ENCODE results near the gene FAHD2A. TPM values are rescaled to one million over a fixed set of nuclear protein-coding genes. Genes with fewer than 3 reads are reported as not detected.
"Not testable (repeated sequence)": the region's sequence is repeated elsewhere in the genome, so short reads cannot be mapped to it uniquely, and the experiment has no call there.

Gene FAHD2A
- polyA plus RNA-seq, 1 donor (not counting 4 experiments of a cell fraction or from before 2014, with no cell fraction given), result 27.2 TPM

DNA sequence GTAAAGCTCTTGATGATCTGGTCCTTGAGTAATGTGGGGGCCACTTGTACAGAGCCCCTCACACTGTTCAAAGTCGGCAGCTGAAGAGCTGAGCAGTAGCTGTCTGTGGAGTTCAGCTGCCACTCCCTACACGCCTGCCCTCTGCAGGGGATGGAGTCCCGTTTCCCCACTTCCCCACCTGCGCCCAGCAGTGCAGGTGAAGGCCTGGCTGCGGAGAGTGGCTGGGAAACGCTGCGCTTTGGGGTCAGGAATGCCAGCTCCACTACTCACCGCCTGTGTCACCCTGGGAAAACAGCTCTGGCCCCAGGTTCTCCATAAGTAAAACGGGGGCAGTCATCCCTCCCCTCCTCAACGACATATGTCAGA is 521 bp upstream of the FAHD2A start:
- not testable (repeated sequence) for FAIRE-seq

DNA sequence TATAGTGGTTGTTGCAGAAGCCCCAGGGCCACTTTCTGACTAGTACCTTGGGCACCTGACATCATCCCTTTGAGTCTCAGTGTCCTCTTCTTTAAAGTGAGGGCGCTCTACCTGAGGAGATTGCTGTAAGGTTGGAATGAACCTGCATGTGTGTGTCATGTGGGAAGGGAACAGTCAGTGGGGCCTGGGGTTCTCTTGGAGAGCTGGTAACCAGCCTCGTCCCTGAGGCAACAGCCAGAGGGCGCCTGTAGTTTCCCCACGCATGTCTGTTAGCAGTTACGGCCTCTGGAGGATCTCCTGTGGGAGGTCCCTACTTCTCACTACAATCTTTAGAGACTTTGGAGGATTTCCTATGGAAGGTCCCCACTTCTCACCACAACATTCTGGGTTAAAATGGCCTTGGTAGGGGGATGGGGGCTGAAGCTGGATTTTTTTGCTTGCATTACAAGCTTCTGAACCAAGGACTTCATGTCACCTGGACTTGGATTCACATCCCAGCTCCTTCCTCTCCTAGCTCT is 755 bp downstream of the FAHD2A start:
- FAIRE-seq; DNase-seq (ENCODE audit: low read depth, low spot score); H3K36me3 ChIP-seq (ENCODE audit: control insufficient read depth in 2 of 2, extremely low read depth in 1 of 2, insufficient read depth in 2 of 2, low read length in 2 of 2); H4K20me1 ChIP-seq (ENCODE audit: control insufficient read depth, extremely low read depth, insufficient read depth, low read length); dilution Hi-C loops (cut with MboI; ENCODE audit: extremely low pct_ligation_motif_present, low sequenced_read_pairs); H3K9me3 ChIP-seq (ENCODE audit: control insufficient read depth, low read depth, low read length); H3K27me3 ChIP-seq (ENCODE audit: control insufficient read depth, extremely low read depth, insufficient read depth, low read length); H3K9me1 ChIP-seq (ENCODE audit: control insufficient read depth, extremely low read depth, insufficient read depth, low read length): not testable (repeated sequence)
- peaks cover 15% of the 10 kb centered on the region for H3K4me1 ChIP-seq (ENCODE audit: control insufficient read depth, extremely low read depth, insufficient read depth, low read length)
- peak overlapping the region; percentile 83 for H3K27ac ChIP-seq (ENCODE audit: control insufficient read depth, insufficient read depth, low read length)
- H3K79me2 ChIP-seq (ENCODE audit: control insufficient read depth, insufficient read depth, low read length), result peaks cover 17% of the 10 kb centered on the region
- peak overlapping the region; percentile 96 for H2AFZ ChIP-seq (ENCODE audit: control insufficient read depth, low read length)
- peak overlapping the region; percentile 94 for H3K4me2 ChIP-seq (ENCODE audit: control insufficient read depth, extremely low read depth, insufficient read depth, low read depth, low read length)
- peak overlapping the region; percentile 94 for H3K9ac ChIP-seq (ENCODE audit: control insufficient read depth, extremely low read depth, insufficient read depth, low read length)
- TF ChIP-seq, protein P1, sequence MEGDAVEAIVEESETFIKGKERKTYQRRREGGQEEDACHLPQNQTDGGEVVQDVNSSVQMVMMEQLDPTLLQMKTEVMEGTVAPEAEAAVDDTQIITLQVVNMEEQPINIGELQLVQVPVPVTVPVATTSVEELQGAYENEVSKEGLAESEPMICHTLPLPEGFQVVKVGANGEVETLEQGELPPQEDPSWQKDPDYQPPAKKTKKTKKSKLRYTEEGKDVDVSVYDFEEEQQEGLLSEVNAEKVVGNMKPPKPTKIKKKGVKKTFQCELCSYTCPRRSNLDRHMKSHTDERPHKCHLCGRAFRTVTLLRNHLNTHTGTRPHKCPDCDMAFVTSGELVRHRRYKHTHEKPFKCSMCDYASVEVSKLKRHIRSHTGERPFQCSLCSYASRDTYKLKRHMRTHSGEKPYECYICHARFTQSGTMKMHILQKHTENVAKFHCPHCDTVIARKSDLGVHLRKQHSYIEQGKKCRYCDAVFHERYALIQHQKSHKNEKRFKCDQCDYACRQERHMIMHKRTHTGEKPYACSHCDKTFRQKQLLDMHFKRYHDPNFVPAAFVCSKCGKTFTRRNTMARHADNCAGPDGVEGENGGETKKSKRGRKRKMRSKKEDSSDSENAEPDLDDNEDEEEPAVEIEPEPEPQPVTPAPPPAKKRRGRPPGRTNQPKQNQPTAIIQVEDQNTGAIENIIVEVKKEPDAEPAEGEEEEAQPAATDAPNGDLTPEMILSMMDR (optimal IDR thresholded peaks at IDR 0.05 in 1 of 3, IDR thresholded peaks at IDR 0.05 in 1 of 3, conservative IDR thresholded peaks at IDR 0.05 in 1 of 3; ENCODE audit: extremely low read depth in 1 of 3, insufficient read depth in 2 of 3, low read length in 3 of 3), result peak in 1 of 3 experiments; percentile 23
- peak overlapping the region; percentile 90 to 99 (median 92) for H3K4me3 ChIP-seq (ENCODE audit: control insufficient read depth in 2 of 3, extremely low read depth in 1 of 3, insufficient read depth in 2 of 3, low read depth in 1 of 3, low read length in 3 of 3)

More for the DNA sequence above, 521 bp upstream of the FAHD2A start:
- H3K36me3 ChIP-seq (ENCODE audit: control insufficient read depth in 2 of 2, extremely low read depth in 1 of 2, insufficient read depth in 2 of 2, low read length in 2 of 2); DNase-seq (ENCODE audit: low read depth, low spot score); dilution Hi-C loops (cut with MboI; ENCODE audit: extremely low pct_ligation_motif_present, low sequenced_read_pairs); H3K9me3 ChIP-seq (ENCODE audit: control insufficient read depth, low read depth, low read length); H3K27me3 ChIP-seq (ENCODE audit: control insufficient read depth, extremely low read depth, insufficient read depth, low read length); H4K20me1 ChIP-seq (ENCODE audit: control insufficient read depth, extremely low read depth, insufficient read depth, low read length); H3K9me1 ChIP-seq (ENCODE audit: control insufficient read depth, extremely low read depth, insufficient read depth, low read length): not testable (repeated sequence)
- Histone ChIP-seq H3K27ac (ENCODE audit: control insufficient read depth, insufficient read depth, low read length) (peak overlapping the region; percentile 83), H3K4me3 (ENCODE audit: control insufficient read depth in 2 of 3, extremely low read depth in 1 of 3, insufficient read depth in 2 of 3, low read depth in 1 of 3, low read length in 3 of 3) (peak overlapping the region; percentile 90 to 99 (median 92)), H2AFZ (ENCODE audit: control insufficient read depth, low read length) (peak overlapping the region; percentile 96), H3K79me2 (ENCODE audit: control insufficient read depth, insufficient read depth, low read length) (peaks cover 17% of the 10 kb centered on the region), H3K9ac (ENCODE audit: control insufficient read depth, extremely low read depth, insufficient read depth, low read length) (peak overlapping the region; percentile 94), H3K4me1 (ENCODE audit: control insufficient read depth, extremely low read depth, insufficient read depth, low read length) (peaks cover 15% of the 10 kb centered on the region), H3K4me2 (ENCODE audit: control insufficient read depth, extremely low read depth, insufficient read depth, low read depth, low read length) (peak overlapping the region; percentile 94)
- TF ChIP-seq, protein P1 (optimal IDR thresholded peaks at IDR 0.05 in 1 of 3, IDR thresholded peaks at IDR 0.05 in 1 of 3, conservative IDR thresholded peaks at IDR 0.05 in 1 of 3; ENCODE audit: extremely low read depth in 1 of 3, insufficient read depth in 2 of 3, low read length in 3 of 3), result peak in 1 of 3 experiments; percentile 16

GRCh38 chr2:95403824-95404223 is 1.3 kb downstream of the FAHD2A start:
- H3K4me3 ChIP-seq (ENCODE audit: control insufficient read depth in 2 of 3, extremely low read depth in 1 of 3, insufficient read depth in 2 of 3, low read depth in 1 of 3, low read length in 3 of 3), result peak overlapping the region in 2 of 3 experiments; percentile 90 to 92
- H3K9ac ChIP-seq (ENCODE audit: control insufficient read depth, extremely low read depth, insufficient read depth, low read length), result peak overlapping the region; percentile 94
- dilution Hi-C loops (cut with MboI; ENCODE audit: extremely low pct_ligation_motif_present, low sequenced_read_pairs); H3K27ac ChIP-seq (ENCODE audit: control insufficient read depth, insufficient read depth, low read length); H3K9me1 ChIP-seq (ENCODE audit: control insufficient read depth, extremely low read depth, insufficient read depth, low read length); H3K36me3 ChIP-seq (ENCODE audit: control insufficient read depth in 2 of 2, extremely low read depth in 1 of 2, insufficient read depth in 2 of 2, low read length in 2 of 2); H2AFZ ChIP-seq (ENCODE audit: control insufficient read depth, low read length); DNase-seq (ENCODE audit: low read depth, low spot score); H3K9me3 ChIP-seq (ENCODE audit: control insufficient read depth, low read depth, low read length); H3K27me3 ChIP-seq (ENCODE audit: control insufficient read depth, extremely low read depth, insufficient read depth, low read length); H4K20me1 ChIP-seq (ENCODE audit: control insufficient read depth, extremely low read depth, insufficient read depth, low read length); FAIRE-seq: not testable (repeated sequence)
- H3K4me1 ChIP-seq (ENCODE audit: control insufficient read depth, extremely low read depth, insufficient read depth, low read length), result peaks cover 15% of the 10 kb centered on the region
- H3K79me2 ChIP-seq (ENCODE audit: control insufficient read depth, insufficient read depth, low read length), result peaks cover 17% of the 10 kb centered on the region
- peak overlapping the region; percentile 94 for H3K4me2 ChIP-seq (ENCODE audit: control insufficient read depth, extremely low read depth, insufficient read depth, low read depth, low read length)

DNA sequence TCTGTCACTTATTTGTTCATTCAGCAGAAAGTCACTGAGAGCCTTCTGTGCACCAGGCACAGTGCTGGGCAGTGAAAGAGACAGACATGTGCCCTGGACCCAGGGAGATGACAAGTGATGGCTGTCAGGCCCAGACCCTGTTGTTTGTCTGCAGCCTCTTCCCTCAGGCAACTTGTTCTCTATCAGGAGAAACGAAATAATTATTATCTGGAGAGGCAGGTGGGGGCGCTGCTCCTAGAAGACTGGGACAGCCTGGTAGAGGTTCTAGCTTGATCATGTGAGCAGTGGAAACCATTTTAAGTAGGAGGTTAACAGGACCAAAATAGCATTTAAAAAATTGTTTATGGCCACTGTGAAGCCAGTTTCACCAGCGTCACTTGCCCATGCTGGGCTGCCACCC is 2.2 kb downstream of the FAHD2A start:
- H3K9me3 ChIP-seq (ENCODE audit: control insufficient read depth, low read depth, low read length); FAIRE-seq; dilution Hi-C loops (cut with MboI; ENCODE audit: extremely low pct_ligation_motif_present, low sequenced_read_pairs); H2AFZ ChIP-seq (ENCODE audit: control insufficient read depth, low read length); H3K9ac ChIP-seq (ENCODE audit: control insufficient read depth, extremely low read depth, insufficient read depth, low read length); H3K4me2 ChIP-seq (ENCODE audit: control insufficient read depth, extremely low read depth, insufficient read depth, low read depth, low read length); H3K27me3 ChIP-seq (ENCODE audit: control insufficient read depth, extremely low read depth, insufficient read depth, low read length); H3K36me3 ChIP-seq (ENCODE audit: control insufficient read depth in 2 of 2, extremely low read depth in 1 of 2, insufficient read depth in 2 of 2, low read length in 2 of 2); DNase-seq (ENCODE audit: low read depth, low spot score); H3K9me1 ChIP-seq (ENCODE audit: control insufficient read depth, extremely low read depth, insufficient read depth, low read length); H3K27ac ChIP-seq (ENCODE audit: control insufficient read depth, insufficient read depth, low read length); H3K4me3 ChIP-seq (ENCODE audit: control insufficient read depth in 2 of 3, extremely low read depth in 1 of 3, insufficient read depth in 2 of 3, low read depth in 1 of 3, low read length in 3 of 3); H4K20me1 ChIP-seq (ENCODE audit: control insufficient read depth, extremely low read depth, insufficient read depth, low read length): not testable (repeated sequence)
- Histone ChIP-seq H3K4me1 (ENCODE audit: control insufficient read depth, extremely low read depth, insufficient read depth, low read length) (peaks cover 15% of the 10 kb centered on the region), H3K79me2 (ENCODE audit: control insufficient read depth, insufficient read depth, low read length) (peaks cover 17% of the 10 kb centered on the region)

Measured in keratinocyte (primary cell).